HAP-1 (cell line): ENCODE measurements around the gene MEN1.

Source experiments
- DNase-seq, 2 experiments: peaks; one replicate each; pipeline ENCODE4 v3.0.0-alpha.2; 2016 to 2020; ENCODE audit warnings: low spot score in 2 of 2
- H3K27me3 ChIP-seq: fragments of 250-450 bp; sonication (Bioruptor Pico); 2 replicates; pipeline ENCODE4 v1.5.1; 2020; ENCODE audit warnings: low read depth, mild to moderate bottlenecking, moderate library complexity
- H3K36me3 ChIP-seq: fragments of 250-450 bp; sonication (Bioruptor Pico); replicated peaks from 2 replicates; pipeline ENCODE4 v1.5.1; 2020; ENCODE audit warnings: mild to moderate bottlenecking
- H3K4me1 ChIP-seq: fragments of 250-450 bp; sonication (Bioruptor Pico); 2 replicates; pipeline ENCODE4 v1.5.1; 2020; ENCODE audit warnings: mild to moderate bottlenecking
- H3K4me3 ChIP-seq: fragments of 250-450 bp; sonication (Bioruptor Pico); 2 replicates; pipeline ENCODE4 v1.5.1; 2020; ENCODE audit warnings: mild to moderate bottlenecking, moderate library complexity
- H3K9me3 ChIP-seq: fragments of 250-450 bp; sonication (Bioruptor Pico); 2 replicates; pipeline ENCODE4 v1.5.1; 2020; ENCODE audit warnings: mild to moderate bottlenecking, moderate library complexity
- in situ Hi-C: fragments of 300-500 bp; cut with MboI; formaldehyde crosslinking; loops from 3 replicates; pipeline ENCODE4 v1.14.3; 2020; ENCODE audit warnings: low sequenced_read_pairs, inconsistent platforms, mixed read lengths

MEN1 gene

GRCh38 chr11:64809781-64810241 is 540 bp downstream of the MEN1 start:
- Histone ChIP-seq H3K9me3 (no peaks in the 10 kb centered on the region), H3K36me3 (peaks cover 20% of the 10 kb centered on the region), H3K4me3 (peak overlapping the region; percentile 92), H3K4me1 (peaks cover 5% of the 10 kb centered on the region; the same call in 1 of the 2 replicates), H3K27me3 (no peaks in the 10 kb centered on the region)
- in situ Hi-C loops = no loop called here
- peak in 1 of 2 experiments; percentile 58 for DNase-seq

- Histone ChIP-seq H3K27me3 (no peaks in the 10 kb centered on the region), H3K4me1 (peaks cover 14% of the 10 kb centered on the region), H3K4me3 (no peak overlapping the region), H3K36me3 (peaks cover 25% of the 10 kb centered on the region), H3K9me3 (no peaks in the 10 kb centered on the region)
- no peak for DNase-seq
- in situ Hi-C loops = no loop called here
Observed at GRCh38 chr11:64805481-64805880, 4.9 kb downstream of the MEN1 start.

GRCh38 chr11:64804346-64805210 is 5.8 kb downstream of the MEN1 start:
- in situ Hi-C loops = no loop called here
- DNase-seq = no peak
- H3K36me3 ChIP-seq = peaks cover 25% of the 10 kb centered on the region
- no peaks in the 10 kb centered on the region for H3K9me3 ChIP-seq
- H3K4me1 ChIP-seq = peaks cover 13% of the 10 kb centered on the region
- no peaks in the 10 kb centered on the region for H3K27me3 ChIP-seq
- no peak overlapping the region for H3K4me3 ChIP-seq

- H3K4me3 ChIP-seq = peak overlapping the region; percentile 34
- H3K9me3 ChIP-seq = no peaks in the 10 kb centered on the region
- in situ Hi-C loops = no loop called here
- no peaks in the 10 kb centered on the region for H3K27me3 ChIP-seq
- peaks cover 25% of the 10 kb centered on the region for H3K36me3 ChIP-seq
- no peak for DNase-seq
- H3K4me1 ChIP-seq = peaks cover 8% of the 10 kb centered on the region
Observed at GRCh38 chr11:64803846-64804345, 6.5 kb downstream of the MEN1 start.

- peak; percentile 81 to 94 for DNase-seq
- Histone ChIP-seq H3K27me3 (no peaks in the 10 kb centered on the region), H3K9me3 (no peaks in the 10 kb centered on the region), H3K36me3 (peaks cover 25% of the 10 kb centered on the region), H3K4me1 (peaks cover 8% of the 10 kb centered on the region), H3K4me3 (peak within 1 kb of the TSS; percentile 34)
- in situ Hi-C loops = no loop called here
Observed at GRCh38 chr11:64803158-64803845, 7.0 kb downstream of the MEN1 start, which contains the start of gene MAP4K2. Gene MAP4K2, minus strand, starts transcription at chr11:64803214. Its CDS starts 65 bp downstream, at chr11:64803149.

GRCh38 chr11:64802370-64803157 is 7.8 kb downstream of the MEN1 start:
- Histone ChIP-seq H3K27me3 (no peaks in the 10 kb centered on the region), H3K9me3 (no peaks in the 10 kb centered on the region), H3K36me3 (peaks cover 22% of the 10 kb centered on the region), H3K4me1 (peaks cover 8% of the 10 kb centered on the region), H3K4me3 (peak overlapping the region; percentile 34)
- no peak for DNase-seq
- in situ Hi-C loops = no loop called here

- DNase-seq = no peak
- in situ Hi-C loops = no loop called here
- Histone ChIP-seq H3K4me3 (peak overlapping the region; percentile 34), H3K4me1 (peaks cover 8% of the 10 kb centered on the region), H3K27me3 (no peaks in the 10 kb centered on the region), H3K36me3 (peaks cover 22% of the 10 kb centered on the region), H3K9me3 (no peaks in the 10 kb centered on the region)
Observed at GRCh38 chr11:64801561-64802369, 8.6 kb downstream of the MEN1 start.

- no peaks in the 10 kb centered on the region for H3K27me3 ChIP-seq
- no peak overlapping the region for H3K4me3 ChIP-seq
- peaks cover 16% of the 10 kb centered on the region for H3K36me3 ChIP-seq
- H3K4me1 ChIP-seq = peaks cover 8% of the 10 kb centered on the region
- DNase-seq = no peak
- in situ Hi-C loops = no loop called here
- H3K9me3 ChIP-seq = no peaks in the 10 kb centered on the region
Observed at GRCh38 chr11:64801158-64801464, 9.2 kb downstream of the MEN1 start.

- in situ Hi-C loops = no loop called here
- Histone ChIP-seq H3K36me3 (peaks cover 13% of the 10 kb centered on the region), H3K4me3 (no peak overlapping the region), H3K27me3 (no peaks in the 10 kb centered on the region), H3K4me1 (peaks cover 8% of the 10 kb centered on the region), H3K9me3 (no peaks in the 10 kb centered on the region)
- no peak for DNase-seq
Observed at GRCh38 chr11:64800303-64801157, 9.8 kb downstream of the MEN1 start.

GRCh38 chr11:64799623-64800302 is 10.6 kb downstream of the MEN1 start:
- Histone ChIP-seq H3K27me3 (no peaks in the 10 kb centered on the region), H3K4me3 (no peak overlapping the region), H3K4me1 (peaks cover 8% of the 10 kb centered on the region), H3K36me3 (peaks cover 6% of the 10 kb centered on the region), H3K9me3 (no peaks in the 10 kb centered on the region)
- in situ Hi-C loops = no loop called here
- DNase-seq = no peak

- in situ Hi-C loops = no loop called here
- no peaks in the 10 kb centered on the region for H3K9me3 ChIP-seq
- H3K36me3 ChIP-seq = peaks cover 3% of the 10 kb centered on the region
- DNase-seq = no peak
- no peaks in the 10 kb centered on the region for H3K27me3 ChIP-seq
- no peak overlapping the region for H3K4me3 ChIP-seq
- peaks cover 8% of the 10 kb centered on the region for H3K4me1 ChIP-seq
Observed at GRCh38 chr11:64799256-64799622, 11.1 kb downstream of the MEN1 start.
